Measurements from ENCODE around the gene TBC1D5. TPM values are rescaled to one million over a fixed set of nuclear protein-coding genes. Genes with fewer than 3 reads are reported as not detected.
"Not testable (repeated sequence)": the region's sequence is repeated elsewhere in the genome, so short reads cannot be mapped to it uniquely, and the experiment has no call there.

The TBC1D5 gene, protein sequence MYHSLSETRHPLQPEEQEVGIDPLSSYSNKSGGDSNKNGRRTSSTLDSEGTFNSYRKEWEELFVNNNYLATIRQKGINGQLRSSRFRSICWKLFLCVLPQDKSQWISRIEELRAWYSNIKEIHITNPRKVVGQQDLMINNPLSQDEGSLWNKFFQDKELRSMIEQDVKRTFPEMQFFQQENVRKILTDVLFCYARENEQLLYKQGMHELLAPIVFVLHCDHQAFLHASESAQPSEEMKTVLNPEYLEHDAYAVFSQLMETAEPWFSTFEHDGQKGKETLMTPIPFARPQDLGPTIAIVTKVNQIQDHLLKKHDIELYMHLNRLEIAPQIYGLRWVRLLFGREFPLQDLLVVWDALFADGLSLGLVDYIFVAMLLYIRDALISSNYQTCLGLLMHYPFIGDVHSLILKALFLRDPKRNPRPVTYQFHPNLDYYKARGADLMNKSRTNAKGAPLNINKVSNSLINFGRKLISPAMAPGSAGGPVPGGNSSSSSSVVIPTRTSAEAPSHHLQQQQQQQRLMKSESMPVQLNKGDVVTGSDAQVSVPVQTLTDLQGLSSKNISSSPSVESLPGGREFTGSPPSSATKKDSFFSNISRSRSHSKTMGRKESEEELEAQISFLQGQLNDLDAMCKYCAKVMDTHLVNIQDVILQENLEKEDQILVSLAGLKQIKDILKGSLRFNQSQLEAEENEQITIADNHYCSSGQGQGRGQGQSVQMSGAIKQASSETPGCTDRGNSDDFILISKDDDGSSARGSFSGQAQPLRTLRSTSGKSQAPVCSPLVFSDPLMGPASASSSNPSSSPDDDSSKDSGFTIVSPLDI
- 100 to 1,000 TPM in 1 of 3 donors, 10 to 100 TPM in 2; 70.1 to 109 (median 90.1) TPM for total RNA-seq

DNA sequence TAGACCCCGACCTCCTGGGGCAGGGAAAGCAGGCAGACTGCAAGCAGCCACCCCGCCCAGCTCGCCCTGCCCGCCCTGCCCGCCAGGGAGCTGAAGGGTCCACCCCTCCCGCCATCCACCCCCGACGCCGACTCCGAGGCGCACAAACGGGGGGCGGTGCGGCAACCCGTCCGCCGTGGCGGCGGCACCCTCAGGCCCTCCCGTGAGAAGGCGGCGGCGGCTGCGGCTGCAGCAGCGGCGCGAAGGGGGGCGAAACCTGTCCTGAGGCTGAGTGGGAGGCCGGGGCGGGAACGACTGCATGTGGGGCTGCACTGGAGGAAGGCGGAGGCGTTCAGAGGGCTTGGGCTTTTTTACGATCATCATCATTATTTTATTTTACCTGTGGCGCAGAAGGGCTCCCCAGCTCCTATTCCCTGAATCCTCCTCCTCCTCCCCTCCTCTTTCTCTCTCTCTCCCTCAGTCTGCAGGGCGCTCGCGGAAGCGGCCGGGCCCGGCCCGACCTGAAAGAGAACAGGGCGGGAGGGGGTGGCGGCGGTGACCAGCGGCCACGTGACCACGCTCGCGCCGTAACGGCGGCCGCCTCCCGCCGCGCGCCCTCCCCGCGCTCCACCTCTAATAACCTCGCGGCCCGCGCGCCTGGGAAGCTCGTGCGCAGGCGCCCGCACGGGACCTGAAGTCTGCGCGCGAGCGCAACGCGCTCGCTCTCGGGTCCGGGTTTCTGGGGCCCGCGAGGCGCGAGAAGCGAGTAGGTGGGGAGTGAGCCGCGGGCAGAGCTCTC lies at the start of gene TBC1D5:
TSS of gene TBC1D5 (minus strand) at position 530 of the 778 bp plus-strand sequence. CDS start 234,061 bp downstream, outside the sequence.
- intact Hi-C loops (cut with DNase I; ENCODE audit: low total_unique reads) = no loop called here
- Histone ChIP-seq H3K27ac (peak within 1 kb of the TSS; percentile 91 to 98), H3K9me3 (no peaks in the 10 kb centered on the region), H3K27me3 (no peaks in the 10 kb centered on the region), H3K4me1 (peaks cover 0 to 5% of the 10 kb centered on the region in 2 donors), H3K4me3 (peak within 1 kb of the TSS; percentile 68 to 89 (median 78)), H3K36me3 (no peaks in the 10 kb centered on the region)
- DNase-seq (ENCODE audit: low spot score in 2 of 2) = peak; percentile 90 to 92
- TF ChIP-seq POLR2AphosphoS5 (IDR thresholded peaks at IDR 0.05) (peak; percentile 63 to 84 (median 71)), POLR2A (IDR thresholded peaks at IDR 0.05) (peak; percentile 73)
- TF ChIP-seq, protein P1, sequence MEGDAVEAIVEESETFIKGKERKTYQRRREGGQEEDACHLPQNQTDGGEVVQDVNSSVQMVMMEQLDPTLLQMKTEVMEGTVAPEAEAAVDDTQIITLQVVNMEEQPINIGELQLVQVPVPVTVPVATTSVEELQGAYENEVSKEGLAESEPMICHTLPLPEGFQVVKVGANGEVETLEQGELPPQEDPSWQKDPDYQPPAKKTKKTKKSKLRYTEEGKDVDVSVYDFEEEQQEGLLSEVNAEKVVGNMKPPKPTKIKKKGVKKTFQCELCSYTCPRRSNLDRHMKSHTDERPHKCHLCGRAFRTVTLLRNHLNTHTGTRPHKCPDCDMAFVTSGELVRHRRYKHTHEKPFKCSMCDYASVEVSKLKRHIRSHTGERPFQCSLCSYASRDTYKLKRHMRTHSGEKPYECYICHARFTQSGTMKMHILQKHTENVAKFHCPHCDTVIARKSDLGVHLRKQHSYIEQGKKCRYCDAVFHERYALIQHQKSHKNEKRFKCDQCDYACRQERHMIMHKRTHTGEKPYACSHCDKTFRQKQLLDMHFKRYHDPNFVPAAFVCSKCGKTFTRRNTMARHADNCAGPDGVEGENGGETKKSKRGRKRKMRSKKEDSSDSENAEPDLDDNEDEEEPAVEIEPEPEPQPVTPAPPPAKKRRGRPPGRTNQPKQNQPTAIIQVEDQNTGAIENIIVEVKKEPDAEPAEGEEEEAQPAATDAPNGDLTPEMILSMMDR (IDR thresholded peaks at IDR 0.05) = no peak

DNA sequence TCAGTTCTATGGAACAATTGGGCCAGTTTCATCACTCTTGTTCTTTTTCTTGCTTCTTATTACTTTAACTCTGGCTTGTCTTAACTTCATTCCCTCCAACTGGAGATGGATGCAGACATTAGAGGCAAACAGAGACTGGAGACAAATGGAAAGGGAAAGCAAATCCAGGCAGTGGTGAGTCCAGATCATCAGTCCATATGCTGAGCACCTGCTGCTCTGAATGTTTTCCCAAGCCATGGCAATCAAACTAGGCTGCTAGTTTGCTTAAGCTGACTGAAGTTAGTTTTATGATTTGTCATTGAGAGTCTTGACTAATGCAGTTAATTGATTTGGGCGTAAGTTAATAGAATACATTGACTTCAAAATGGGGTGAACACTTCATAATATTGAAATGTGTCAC lies 41.0 kb upstream of the TBC1D5 start:
- no peak for TF ChIP-seq POLR2A (IDR thresholded peaks at IDR 0.05)
- TF ChIP-seq POLR2AphosphoS5 (IDR thresholded peaks at IDR 0.05) = no peak
- Histone ChIP-seq H3K9me3 (no peaks in the 10 kb centered on the region), H3K4me1 (no peaks in the 10 kb centered on the region), H3K4me3 (no peak overlapping the region), H3K27me3 (no peaks in the 10 kb centered on the region), H3K27ac (no peak overlapping the region), H3K36me3 (no peaks in the 10 kb centered on the region)
- intact Hi-C loops (cut with DNase I; ENCODE audit: low total_unique reads) = no loop called here
- no peak for DNase-seq (ENCODE audit: low spot score in 2 of 2)

DNA sequence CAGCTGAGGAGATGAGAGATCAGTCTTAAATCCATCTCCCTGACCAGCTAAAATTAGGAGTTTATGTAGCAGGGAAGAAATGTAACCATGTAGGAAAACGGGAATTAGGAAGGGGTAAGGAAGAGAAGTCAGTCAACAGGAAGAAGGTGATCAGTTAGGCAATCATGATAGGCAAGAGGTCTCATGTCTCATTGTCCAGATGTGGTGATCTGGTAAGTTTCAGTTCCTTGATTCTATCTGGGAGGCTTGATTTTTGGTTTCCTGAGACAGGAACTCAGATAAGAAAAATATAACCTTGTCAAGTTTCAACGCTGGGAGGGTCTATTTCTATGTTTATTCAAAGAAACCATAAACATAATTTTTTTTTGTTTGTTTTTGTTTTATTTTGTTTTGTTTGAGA lies 40.3 kb upstream of the TBC1D5 start:
- H3K27me3 ChIP-seq = no peaks in the 10 kb centered on the region
- no peak overlapping the region for H3K4me3 ChIP-seq
- no peaks in the 10 kb centered on the region for H3K36me3 ChIP-seq
- no peak overlapping the region for H3K27ac ChIP-seq
- H3K4me1 ChIP-seq = no peaks in the 10 kb centered on the region
- intact Hi-C loops (cut with DNase I; ENCODE audit: low total_unique reads) = no loop called here
- TF ChIP-seq POLR2A (IDR thresholded peaks at IDR 0.05) = no peak
- TF ChIP-seq POLR2AphosphoS5 (IDR thresholded peaks at IDR 0.05) = no peak
- H3K9me3 ChIP-seq = no peaks in the 10 kb centered on the region
- DNase-seq (ENCODE audit: low spot score in 2 of 2) = no peak

DNA sequence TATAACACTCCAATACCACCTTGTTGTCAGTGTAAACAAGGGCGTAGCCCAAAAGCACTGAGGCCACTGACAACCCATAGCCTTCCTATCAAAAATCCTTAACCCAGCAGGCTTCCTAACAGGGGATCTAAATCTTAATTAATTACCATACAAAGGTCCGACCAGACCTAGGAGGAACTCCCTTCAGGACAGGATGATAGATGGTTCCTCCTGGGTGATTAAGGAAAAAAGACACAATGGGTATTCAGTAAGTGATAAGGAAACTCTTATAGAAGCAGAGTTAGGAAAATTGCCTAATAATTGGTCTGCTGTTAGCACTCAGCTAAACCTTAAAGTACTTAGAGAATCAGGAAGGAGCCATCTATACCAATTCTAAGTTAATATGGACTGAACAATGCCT lies 37.9 kb upstream of the TBC1D5 start:
- H3K4me1 ChIP-seq; H3K27me3 ChIP-seq; DNase-seq (ENCODE audit: low spot score in 2 of 2); H3K36me3 ChIP-seq; intact Hi-C loops (cut with DNase I; ENCODE audit: low total_unique reads); H3K4me3 ChIP-seq; H3K9me3 ChIP-seq; H3K27ac ChIP-seq: not testable (repeated sequence)

DNA sequence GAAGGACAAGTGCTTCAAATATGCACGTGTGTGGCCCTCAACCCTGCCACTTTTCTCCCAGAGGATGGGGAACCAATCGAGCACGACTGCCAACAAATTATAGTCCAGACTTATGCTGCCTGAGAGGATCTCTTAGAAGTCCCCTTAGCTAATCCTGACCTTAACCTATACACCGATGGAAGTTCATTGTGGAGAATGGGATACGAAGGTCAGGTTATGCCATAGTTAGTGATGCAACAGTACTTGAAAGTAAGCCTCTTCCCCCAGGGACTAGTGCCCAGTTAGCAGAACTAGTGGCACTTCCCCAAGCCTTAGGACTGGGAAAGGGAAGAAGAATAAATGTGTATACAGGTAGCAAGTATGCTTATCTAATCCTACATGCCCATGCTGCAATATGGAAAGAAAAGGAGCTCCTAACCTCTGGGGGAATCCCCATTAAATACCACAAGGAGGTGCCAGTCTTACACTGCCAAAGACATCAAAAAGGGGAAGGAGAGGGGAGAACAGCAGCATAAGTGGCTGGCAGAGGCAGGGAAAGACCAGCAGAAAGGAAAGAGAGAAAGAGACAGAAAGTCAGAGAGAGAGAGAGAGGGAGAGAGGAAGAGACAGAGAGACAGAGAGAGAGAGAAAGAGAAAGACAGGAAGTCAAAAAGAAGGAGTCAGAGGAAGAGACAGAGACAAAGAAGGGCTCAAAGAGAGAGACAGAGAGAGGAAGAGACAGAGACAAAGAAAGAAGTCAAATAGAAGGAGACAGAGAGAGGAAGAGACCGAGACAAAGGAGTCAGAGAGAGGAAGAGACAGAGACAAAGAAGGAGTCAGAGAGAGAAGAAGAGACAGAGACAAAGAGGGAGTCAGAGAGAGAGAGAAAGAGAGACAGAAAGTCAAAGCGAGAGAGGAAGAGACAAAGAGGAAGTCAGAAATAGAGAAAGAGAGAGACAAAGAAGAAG lies 37.1 kb upstream of the TBC1D5 start:
- H3K27ac ChIP-seq; H3K4me1 ChIP-seq; H3K36me3 ChIP-seq; H3K4me3 ChIP-seq; H3K27me3 ChIP-seq; H3K9me3 ChIP-seq; DNase-seq (ENCODE audit: low spot score in 2 of 2); intact Hi-C loops (cut with DNase I; ENCODE audit: low total_unique reads): not testable (repeated sequence)

DNA sequence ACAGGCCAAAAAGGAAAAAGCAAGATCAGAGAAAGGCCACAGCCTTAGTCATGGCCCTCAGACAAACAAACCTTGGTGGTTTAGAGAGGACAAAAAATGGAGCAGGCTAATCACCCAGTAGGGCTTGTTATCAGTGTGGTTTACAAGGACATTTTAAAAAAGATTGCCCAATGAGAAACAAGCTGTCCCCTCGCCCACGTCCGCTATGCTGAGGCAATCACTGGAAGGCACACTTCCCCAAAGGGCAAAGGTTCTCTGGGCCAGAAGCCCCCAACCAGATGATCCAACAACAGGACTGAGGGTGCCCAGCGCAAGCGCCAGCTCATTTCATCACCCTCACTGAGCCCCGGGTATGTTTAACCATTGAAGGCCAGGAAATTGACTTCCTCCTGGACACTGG lies 34.9 kb upstream of the TBC1D5 start:
- H3K9me3 ChIP-seq; H3K27ac ChIP-seq; H3K27me3 ChIP-seq; H3K4me3 ChIP-seq; H3K36me3 ChIP-seq; intact Hi-C loops (cut with DNase I; ENCODE audit: low total_unique reads); DNase-seq (ENCODE audit: low spot score in 2 of 2); H3K4me1 ChIP-seq: not testable (repeated sequence)

DNA sequence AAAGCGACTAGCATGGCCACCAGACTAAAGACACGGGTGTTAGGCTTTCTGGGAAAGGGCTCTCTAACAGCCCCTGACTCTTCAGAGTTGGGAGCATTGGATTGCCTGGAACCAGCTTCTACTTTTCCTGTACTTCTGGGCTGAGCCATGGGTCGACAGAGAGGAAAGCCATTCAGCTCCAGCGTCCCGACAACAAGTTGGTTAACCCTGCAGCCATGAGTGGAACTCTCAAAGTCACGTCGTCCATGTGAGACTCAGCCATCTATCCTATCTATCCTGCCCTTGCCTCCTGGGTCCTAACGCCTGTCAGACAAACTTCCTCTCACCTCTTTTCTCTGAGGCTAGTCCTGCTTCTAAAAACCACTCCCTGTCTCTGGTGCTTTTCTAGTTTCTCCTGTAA lies 32.6 kb upstream of the TBC1D5 start:
- Histone ChIP-seq H3K9me3 (no peaks in the 10 kb centered on the region), H3K27me3 (no peaks in the 10 kb centered on the region), H3K27ac (no peak overlapping the region), H3K36me3 (no peaks in the 10 kb centered on the region), H3K4me1 (no peaks in the 10 kb centered on the region), H3K4me3 (no peak overlapping the region)
- intact Hi-C loops (cut with DNase I; ENCODE audit: low total_unique reads) = no loop called here
- no peak for DNase-seq (ENCODE audit: low spot score in 2 of 2)
- TF ChIP-seq, protein P1 (IDR thresholded peaks at IDR 0.05) = no peak
- TF ChIP-seq POLR2AphosphoS5 (IDR thresholded peaks at IDR 0.05) (no peak), POLR2A (IDR thresholded peaks at IDR 0.05) (no peak)

DNA sequence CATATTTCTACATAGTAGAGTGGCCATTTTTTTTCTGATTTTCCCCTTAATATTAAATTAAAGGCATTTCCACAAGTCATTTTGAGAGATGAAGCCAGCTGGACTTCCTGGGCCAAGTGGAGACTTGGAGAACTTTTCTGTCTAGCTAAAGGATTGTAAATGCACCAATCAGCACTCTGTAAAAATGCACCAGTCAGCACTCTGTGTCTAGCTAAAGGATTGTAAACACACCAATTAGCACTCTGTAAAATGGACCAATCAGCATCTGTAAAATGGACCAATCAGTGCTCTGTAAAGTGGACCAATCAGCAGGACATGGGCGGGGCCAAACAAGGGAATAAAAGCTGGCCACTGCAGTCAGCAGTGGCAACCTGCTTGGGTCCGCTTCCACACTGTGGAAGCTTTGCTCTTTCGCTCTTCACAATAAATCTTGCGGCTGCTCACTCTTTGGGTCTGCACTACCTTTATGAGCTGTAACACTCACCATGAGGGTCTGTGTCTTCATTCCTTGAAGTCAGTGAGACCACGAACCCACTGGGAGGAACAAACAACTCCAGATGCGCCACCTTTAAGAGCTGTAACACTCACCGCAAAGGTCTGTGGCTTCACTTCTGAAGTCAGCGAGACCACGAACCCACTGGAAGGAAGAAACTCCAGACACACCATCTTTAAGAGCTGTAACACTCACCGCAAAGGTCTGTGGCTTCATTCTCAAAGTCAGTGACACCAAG lies 31.9 kb upstream of the TBC1D5 start:
- H3K36me3 ChIP-seq; H3K4me3 ChIP-seq; DNase-seq (ENCODE audit: low spot score in 2 of 2); H3K9me3 ChIP-seq; intact Hi-C loops (cut with DNase I; ENCODE audit: low total_unique reads); H3K4me1 ChIP-seq; H3K27ac ChIP-seq; H3K27me3 ChIP-seq: not testable (repeated sequence)

Measured in breast epithelium (tissue), 4 donors.